ENCODE data around the gene RBCK1. TPM values are rescaled to one million over a fixed set of nuclear protein-coding genes. Genes with fewer than 3 reads are reported as not detected.

Gene RBCK1
- total and polyA plus RNA-seq, 4 donors, result 58.3 to 108 (median 98.7) TPM

- ATAC-seq (ENCODE audit: insufficient read depth, low FRiP score) (no peak), DNase-seq (peak in 1 of 3 donors; percentile 41)
- Histone ChIP-seq H3K4me3 (no peak overlapping the region), H3K36me3 (ENCODE audit: control insufficient read depth in 4 of 4, insufficient read depth in 4 of 4, low read length in 4 of 4) (peaks cover 9 to 32% (median 20%) of the 10 kb centered on the region in 4 donors), H3K9ac (ENCODE audit: insufficient read depth in 1 of 2, low read length in 2 of 2) (no peak overlapping the region), H3K27ac (ENCODE audit: low read depth in 1 of 2, low read length in 1 of 2) (no peak overlapping the region), H3K27me3 (ENCODE audit: control insufficient read depth in 3 of 3, insufficient read depth in 3 of 3, low read length in 2 of 3) (no peaks in the 10 kb centered on the region), H3K4me1 (ENCODE audit: control insufficient read depth in 5 of 5, insufficient read depth in 5 of 5, low read length in 5 of 5) (peaks cover 0 to 2% (median 0%) of the 10 kb centered on the region in 5 donors), H3K9me3 (ENCODE audit: control insufficient read depth in 4 of 4, insufficient read depth in 3 of 4, low read length in 3 of 4) (no peaks in the 10 kb centered on the region)
- 86 to 92% methylated on average over 8 of the region's 8 CpGs for WGBS, 2 donors
- TF ChIP-seq CTCF (IDR thresholded peaks at IDR 0.05; ENCODE audit: control extremely low read depth, extremely low read depth), result no peak
These were observed 70.2 kb downstream of the RBCK1 start for GRCh38 chr20:478010-478948.

DNA sequence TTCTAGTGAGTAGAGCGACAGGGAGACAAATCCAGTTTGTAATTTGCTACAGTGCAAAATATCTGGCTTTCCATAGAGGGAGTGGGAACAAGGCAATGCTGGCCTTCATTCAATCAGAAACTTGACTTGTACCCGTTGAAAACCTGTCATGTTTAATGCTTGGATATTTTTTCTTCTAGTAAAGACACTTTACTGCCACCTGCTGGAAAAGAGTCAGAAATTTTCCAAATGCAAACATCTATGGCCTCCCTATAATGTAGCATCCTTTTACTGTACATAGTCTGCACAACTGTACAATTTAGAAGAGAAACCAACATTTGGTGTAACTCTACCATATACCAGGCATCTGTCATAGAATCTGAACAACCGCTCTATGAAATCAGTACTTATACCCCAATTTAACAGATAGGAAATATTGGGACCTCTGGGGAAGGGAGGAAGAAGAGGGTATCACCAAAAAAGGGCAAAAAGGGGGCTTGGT, 70.9 kb downstream of the RBCK1 start:
- H3K4me1 ChIP-seq (ENCODE audit: control insufficient read depth in 5 of 5, insufficient read depth in 5 of 5, low read length in 5 of 5), result peaks cover 0 to 4% (median 0%) of the 10 kb centered on the region in 5 donors
- TF ChIP-seq CTCF (IDR thresholded peaks at IDR 0.05; ENCODE audit: control extremely low read depth, extremely low read depth), result peak; percentile 55
- H3K36me3 ChIP-seq (ENCODE audit: control insufficient read depth in 4 of 4, insufficient read depth in 4 of 4, low read length in 4 of 4), result peaks cover 15 to 35% (median 20%) of the 10 kb centered on the region in 4 donors
- no peaks in the 10 kb centered on the region for H3K27me3 ChIP-seq (ENCODE audit: control insufficient read depth in 3 of 3, insufficient read depth in 3 of 3, low read length in 2 of 3)
- WGBS, 2 donors, result 56 to 59% methylated on average over 3 of the region's 3 CpGs
- DNase-seq (peak; percentile 22 to 84 (median 83)), ATAC-seq (ENCODE audit: insufficient read depth, low FRiP score) (no peak)
- H3K9ac ChIP-seq (ENCODE audit: insufficient read depth in 1 of 2, low read length in 2 of 2), result no peak overlapping the region
- no peak overlapping the region for H3K4me3 ChIP-seq
- no peaks in the 10 kb centered on the region for H3K9me3 ChIP-seq (ENCODE audit: control insufficient read depth in 4 of 4, insufficient read depth in 3 of 4, low read length in 3 of 4)
- no peak overlapping the region for H3K27ac ChIP-seq (ENCODE audit: low read depth in 1 of 2, low read length in 1 of 2)

DNA sequence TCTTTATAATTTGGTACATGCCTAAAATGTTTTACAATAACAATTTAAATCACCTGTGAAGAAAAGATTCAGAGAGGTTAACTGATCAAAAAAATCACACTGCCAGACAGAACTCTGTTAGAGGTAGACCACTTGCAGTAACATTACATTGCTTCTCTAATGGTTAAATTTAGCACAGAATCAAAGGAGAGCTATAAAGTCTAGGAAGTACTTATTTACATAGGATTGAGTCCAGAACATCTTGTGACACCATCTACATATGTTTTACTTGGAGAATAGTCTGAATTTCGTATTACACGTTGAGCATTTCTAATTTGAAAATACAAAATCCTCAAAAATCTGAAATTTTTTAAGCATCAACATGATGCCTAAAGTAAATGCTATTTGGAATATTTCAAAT, 71.4 kb downstream of the RBCK1 start:
- Histone ChIP-seq H3K4me3 (no peak overlapping the region), H3K36me3 (ENCODE audit: control insufficient read depth in 4 of 4, insufficient read depth in 4 of 4, low read length in 4 of 4) (peaks cover 16 to 35% (median 21%) of the 10 kb centered on the region in 4 donors), H3K27ac (ENCODE audit: low read depth in 1 of 2, low read length in 1 of 2) (no peak overlapping the region), H3K27me3 (ENCODE audit: control insufficient read depth in 3 of 3, insufficient read depth in 3 of 3, low read length in 2 of 3) (no peaks in the 10 kb centered on the region), H3K4me1 (ENCODE audit: control insufficient read depth in 5 of 5, insufficient read depth in 5 of 5, low read length in 5 of 5) (peaks cover 0 to 4% (median 0%) of the 10 kb centered on the region in 5 donors), H3K9ac (ENCODE audit: insufficient read depth in 1 of 2, low read length in 2 of 2) (no peak overlapping the region), H3K9me3 (ENCODE audit: control insufficient read depth in 4 of 4, insufficient read depth in 3 of 4, low read length in 3 of 4) (no peaks in the 10 kb centered on the region)
- 59 to 86% methylated on average over 2 of the region's 2 CpGs for WGBS, 2 donors
- DNase-seq (no peak), ATAC-seq (ENCODE audit: insufficient read depth, low FRiP score) (no peak)
- TF ChIP-seq CTCF (IDR thresholded peaks at IDR 0.05; ENCODE audit: control extremely low read depth, extremely low read depth), result no peak

All from lung (tissue), 12 donors.